ENCODE results near the gene FAM81A.

FAM81A gene

GRCh38 chr15:59406446-59406845 is 31.5 kb upstream of the FAM81A start:
- Histone ChIP-seq H3K18ac (ENCODE audit: low read length) (no peak overlapping the region), H2BK120ac (ENCODE audit: insufficient read depth, low read length, poor library complexity) (no peak overlapping the region), H2BK12ac (ENCODE audit: low read length) (no peak overlapping the region), H3K9me3 (ENCODE audit: insufficient read depth, low read depth, low read length) (no peaks in the 10 kb centered on the region), H2AFZ (ENCODE audit: insufficient read depth, low read length, poor library complexity) (no peak overlapping the region), H3K4ac (ENCODE audit: low read depth, low read length) (no peak overlapping the region), H3K79me1 (ENCODE audit: low read length) (no peaks in the 10 kb centered on the region), H3K36me3 (ENCODE audit: control insufficient read depth in 1 of 2, insufficient read depth in 2 of 2, low read length in 2 of 2) (no peaks in the 10 kb centered on the region), H3K4me1 (ENCODE audit: control insufficient read depth in 1 of 2, insufficient read depth in 2 of 2, low read length in 2 of 2) (no peaks in the 10 kb centered on the region), H4K12ac (ENCODE audit: low read depth, low read length) (no peak overlapping the region), H3K27ac (ENCODE audit: low read depth, low read length) (no peak overlapping the region), H3K9ac (ENCODE audit: low read length) (no peak overlapping the region), H4K91ac (ENCODE audit: low read depth, low read length) (no peak overlapping the region), H3K4me2 (ENCODE audit: low read length) (no peak overlapping the region), H2BK5ac (ENCODE audit: low read depth, low read length, poor library complexity) (no peak overlapping the region), H3K23ac (ENCODE audit: low read length) (no peak overlapping the region), H2AK5ac (ENCODE audit: low read length) (no peak overlapping the region), H3K14ac (ENCODE audit: low read length) (no peak overlapping the region), H3K4me3 (ENCODE audit: low read depth, low read length) (no peak overlapping the region), H3K27me3 (ENCODE audit: insufficient read depth, low read length) (no peaks in the 10 kb centered on the region), H4K8ac (ENCODE audit: low read depth, low read length) (no peak overlapping the region), H3K79me2 (ENCODE audit: control insufficient read depth, insufficient read depth, low read length, poor library complexity) (no peaks in the 10 kb centered on the region)
- no CpG with 5 or more reads among the region's 3 CpGs for WGBS (ENCODE audit: extremely low coverage, insufficient coverage, insufficient read length)
- DNase-seq: no peak

- no peak overlapping the region for H2AFZ ChIP-seq (ENCODE audit: insufficient read depth, low read length, poor library complexity)
- no peaks in the 10 kb centered on the region for H3K27me3 ChIP-seq (ENCODE audit: insufficient read depth, low read length)
- H3K4me1 ChIP-seq (ENCODE audit: control insufficient read depth in 1 of 2, insufficient read depth in 2 of 2, low read length in 2 of 2): no peaks in the 10 kb centered on the region
- H3K4me3 ChIP-seq (ENCODE audit: low read depth, low read length): no peak overlapping the region
- no peak for DNase-seq
- no peak overlapping the region for H2AK5ac ChIP-seq (ENCODE audit: low read length)
- no peak overlapping the region for H4K12ac ChIP-seq (ENCODE audit: low read depth, low read length)
- H3K14ac ChIP-seq (ENCODE audit: low read length): no peak overlapping the region
- H3K79me1 ChIP-seq (ENCODE audit: low read length): no peaks in the 10 kb centered on the region
- H2BK5ac ChIP-seq (ENCODE audit: low read depth, low read length, poor library complexity): no peak overlapping the region
- no peaks in the 10 kb centered on the region for H3K9me3 ChIP-seq (ENCODE audit: insufficient read depth, low read depth, low read length)
- H3K36me3 ChIP-seq (ENCODE audit: control insufficient read depth in 1 of 2, insufficient read depth in 2 of 2, low read length in 2 of 2): no peaks in the 10 kb centered on the region
- H3K4ac ChIP-seq (ENCODE audit: low read depth, low read length): no peak overlapping the region
- no peak overlapping the region for H3K4me2 ChIP-seq (ENCODE audit: low read length)
- H4K91ac ChIP-seq (ENCODE audit: low read depth, low read length): no peak overlapping the region
- H2BK12ac ChIP-seq (ENCODE audit: low read length): no peak overlapping the region
- no peak overlapping the region for H3K27ac ChIP-seq (ENCODE audit: low read depth, low read length)
- H3K23ac ChIP-seq (ENCODE audit: low read length): no peak overlapping the region
- no CpG with 5 or more reads among the region's 5 CpGs for WGBS (ENCODE audit: extremely low coverage, insufficient coverage, insufficient read length)
- H2BK120ac ChIP-seq (ENCODE audit: insufficient read depth, low read length, poor library complexity): no peak overlapping the region
- H3K79me2 ChIP-seq (ENCODE audit: control insufficient read depth, insufficient read depth, low read length, poor library complexity): no peaks in the 10 kb centered on the region
- H4K8ac ChIP-seq (ENCODE audit: low read depth, low read length): no peak overlapping the region
- H3K18ac ChIP-seq (ENCODE audit: low read length): no peak overlapping the region
- H3K9ac ChIP-seq (ENCODE audit: low read length): no peak overlapping the region
Measured at GRCh38 chr15:59407946-59408345, 30.0 kb upstream of the FAM81A start.

- H3K4me2 ChIP-seq (ENCODE audit: low read length): no peak overlapping the region
- no peak overlapping the region for H4K12ac ChIP-seq (ENCODE audit: low read depth, low read length)
Measured at GRCh38 chr15:59410391-59410896, 27.5 kb upstream of the FAM81A start.

DNA sequence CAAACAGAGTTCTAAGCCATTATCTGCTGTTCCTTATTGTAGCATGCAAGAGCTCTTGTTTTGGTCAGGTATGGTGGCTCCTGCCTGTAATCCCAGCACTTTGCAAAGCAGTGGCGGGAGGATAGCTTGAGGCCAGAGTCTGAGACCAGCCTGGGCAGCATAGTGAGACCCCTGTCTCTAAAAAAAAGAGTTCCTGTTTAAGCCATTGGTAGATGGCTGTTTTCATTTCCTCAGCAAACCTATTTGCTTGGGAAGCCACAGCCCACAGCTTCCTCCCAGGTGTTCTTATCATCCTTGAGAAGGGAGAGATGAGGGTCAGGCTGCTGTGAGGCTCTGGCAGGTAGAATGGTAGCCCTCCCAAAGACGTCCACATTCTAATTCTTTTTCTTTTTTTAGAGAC is 24.4 kb upstream of the FAM81A start:
- no peak overlapping the region for H2AK5ac ChIP-seq (ENCODE audit: low read length)
- no peaks in the 10 kb centered on the region for H3K79me1 ChIP-seq (ENCODE audit: low read length)
- H4K8ac ChIP-seq (ENCODE audit: low read depth, low read length): no peak overlapping the region
- H3K36me3 ChIP-seq (ENCODE audit: control insufficient read depth in 1 of 2, insufficient read depth in 2 of 2, low read length in 2 of 2): no peaks in the 10 kb centered on the region
- no peak for DNase-seq
- H2AFZ ChIP-seq (ENCODE audit: insufficient read depth, low read length, poor library complexity): no peak overlapping the region
- WGBS (ENCODE audit: extremely low coverage, insufficient coverage, insufficient read length): no CpG with 5 or more reads among the region's 2 CpGs
- H3K4me1 ChIP-seq (ENCODE audit: control insufficient read depth in 1 of 2, insufficient read depth in 2 of 2, low read length in 2 of 2): no peaks in the 10 kb centered on the region
- no peak overlapping the region for H2BK120ac ChIP-seq (ENCODE audit: insufficient read depth, low read length, poor library complexity)
- no peak overlapping the region for H3K27ac ChIP-seq (ENCODE audit: low read depth, low read length)
- no peak overlapping the region for H3K4me3 ChIP-seq (ENCODE audit: low read depth, low read length)
- no peak overlapping the region for H4K91ac ChIP-seq (ENCODE audit: low read depth, low read length)
- no peak overlapping the region for H2BK5ac ChIP-seq (ENCODE audit: low read depth, low read length, poor library complexity)
- no peaks in the 10 kb centered on the region for H3K9me3 ChIP-seq (ENCODE audit: insufficient read depth, low read depth, low read length)
- no peaks in the 10 kb centered on the region for H3K27me3 ChIP-seq (ENCODE audit: insufficient read depth, low read length)
- H3K4ac ChIP-seq (ENCODE audit: low read depth, low read length): no peak overlapping the region
- no peak overlapping the region for H4K12ac ChIP-seq (ENCODE audit: low read depth, low read length)
- no peak overlapping the region for H3K9ac ChIP-seq (ENCODE audit: low read length)
- H3K14ac ChIP-seq (ENCODE audit: low read length): no peak overlapping the region
- H3K79me2 ChIP-seq (ENCODE audit: control insufficient read depth, insufficient read depth, low read length, poor library complexity): no peaks in the 10 kb centered on the region
- no peak overlapping the region for H3K23ac ChIP-seq (ENCODE audit: low read length)
- H3K18ac ChIP-seq (ENCODE audit: low read length): no peak overlapping the region
- H3K4me2 ChIP-seq (ENCODE audit: low read length): no peak overlapping the region
- H2BK12ac ChIP-seq (ENCODE audit: low read length): no peak overlapping the region

More at GRCh38 chr15:59410391-59410896, 27.5 kb upstream of the FAM81A start:
- Histone ChIP-seq H3K4me3 (ENCODE audit: low read depth, low read length) (no peak overlapping the region), H3K14ac (ENCODE audit: low read length) (no peak overlapping the region), H3K9ac (ENCODE audit: low read length) (no peak overlapping the region), H3K9me3 (ENCODE audit: insufficient read depth, low read depth, low read length) (no peaks in the 10 kb centered on the region), H3K18ac (ENCODE audit: low read length) (no peak overlapping the region), H3K79me1 (ENCODE audit: low read length) (no peaks in the 10 kb centered on the region), H4K91ac (ENCODE audit: low read depth, low read length) (no peak overlapping the region), H3K79me2 (ENCODE audit: control insufficient read depth, insufficient read depth, low read length, poor library complexity) (no peaks in the 10 kb centered on the region), H2BK120ac (ENCODE audit: insufficient read depth, low read length, poor library complexity) (no peak overlapping the region), H2BK5ac (ENCODE audit: low read depth, low read length, poor library complexity) (no peak overlapping the region), H3K4ac (ENCODE audit: low read depth, low read length) (no peak overlapping the region), H3K4me1 (ENCODE audit: control insufficient read depth in 1 of 2, insufficient read depth in 2 of 2, low read length in 2 of 2) (no peaks in the 10 kb centered on the region), H2BK12ac (ENCODE audit: low read length) (no peak overlapping the region), H2AK5ac (ENCODE audit: low read length) (no peak overlapping the region), H3K23ac (ENCODE audit: low read length) (no peak overlapping the region), H2AFZ (ENCODE audit: insufficient read depth, low read length, poor library complexity) (no peak overlapping the region), H3K27me3 (ENCODE audit: insufficient read depth, low read length) (no peaks in the 10 kb centered on the region), H3K27ac (ENCODE audit: low read depth, low read length) (no peak overlapping the region), H4K8ac (ENCODE audit: low read depth, low read length) (no peak overlapping the region), H3K36me3 (ENCODE audit: control insufficient read depth in 1 of 2, insufficient read depth in 2 of 2, low read length in 2 of 2) (no peaks in the 10 kb centered on the region)
- WGBS (ENCODE audit: extremely low coverage, insufficient coverage, insufficient read length): no CpG with 5 or more reads among the region's 2 CpGs
- no peak for DNase-seq
